ENCODE data around the gene HS2ST1. TPM values are rescaled to one million over a fixed set of nuclear protein-coding genes. Genes with fewer than 3 reads are reported as not detected.
"Not testable (repeated sequence)": the region's sequence is repeated elsewhere in the genome, so short reads cannot be mapped to it uniquely, and the experiment has no call there.

Gene HS2ST1
- total RNA-seq, 4 donors from 2014 or later: 6.3 to 11.7 (median 10.3) TPM

DNA sequence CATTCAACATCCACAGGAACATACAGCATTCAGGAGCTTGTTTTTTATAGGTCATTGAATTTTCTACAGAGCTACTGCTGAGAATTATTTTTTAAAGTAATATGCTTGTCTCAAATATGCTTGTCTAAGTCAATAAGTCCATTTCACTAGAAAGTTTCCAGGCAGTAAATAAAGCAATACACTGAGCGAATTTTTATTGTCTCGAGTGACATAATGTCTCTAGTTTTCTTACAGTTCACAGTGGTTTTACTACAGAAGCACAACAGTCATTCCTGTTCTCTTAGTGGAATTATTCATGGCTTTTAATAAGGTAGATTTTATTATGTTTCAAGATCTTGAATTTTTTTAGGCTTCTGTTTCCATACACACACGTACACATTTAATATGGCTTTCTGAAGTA lies 83.8 kb downstream of the HS2ST1 start:
- Histone ChIP-seq H3K27me3 (no peaks in the 10 kb centered on the region), H3K4me3 (no peak overlapping the region), H3K9me3 (no peaks in the 10 kb centered on the region), H3K36me3 (no peaks in the 10 kb centered on the region), H3K27ac (no peak overlapping the region), H3K4me1 (no peaks in the 10 kb centered on the region)
- DNase-seq (ENCODE audit: low spot score in 2 of 2): no peak
- no peak for TF ChIP-seq POLR2AphosphoS5 (IDR thresholded peaks at IDR 0.05)
- TF ChIP-seq CTCF (IDR thresholded peaks at IDR 0.05): no peak
- TF ChIP-seq EP300 (IDR thresholded peaks at IDR 0.05): no peak
- TF ChIP-seq POLR2A (IDR thresholded peaks at IDR 0.05): no peak
- 90% methylated on average over 3 of the region's 3 CpGs for WGBS

GRCh38 chr1:86998727-86999126 lies 84.3 kb downstream of the HS2ST1 start:
- Histone ChIP-seq H3K9me3 (no peaks in the 10 kb centered on the region), H3K4me3 (no peak overlapping the region)
- TF ChIP-seq EP300 (IDR thresholded peaks at IDR 0.05): no peak
- TF ChIP-seq POLR2AphosphoS5 (IDR thresholded peaks at IDR 0.05): no peak
- TF ChIP-seq CTCF (IDR thresholded peaks at IDR 0.05): no peak
- no peak for TF ChIP-seq POLR2A (IDR thresholded peaks at IDR 0.05)

DNA sequence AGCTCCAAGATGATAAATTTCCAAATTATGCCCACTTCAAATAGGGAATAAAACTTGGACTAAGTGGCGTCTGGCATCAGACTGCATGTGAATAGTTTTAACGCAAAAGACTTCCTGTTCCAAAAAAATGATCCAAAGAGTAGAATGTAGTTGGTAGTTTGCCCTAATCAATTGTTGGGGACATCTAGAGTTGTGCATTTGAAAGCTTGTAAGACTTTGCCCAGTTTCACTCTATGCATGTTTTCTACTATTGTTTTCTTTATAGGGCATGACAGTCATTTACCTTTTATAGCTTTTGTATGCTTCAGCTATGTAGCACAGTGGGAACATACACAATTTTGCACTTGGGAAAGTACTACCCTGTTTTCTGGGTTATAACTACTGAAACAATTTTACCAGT lies 86.0 kb downstream of the HS2ST1 start:
- Histone ChIP-seq H3K27ac (no peak overlapping the region), H3K27me3 (no peaks in the 10 kb centered on the region), H3K9me3 (no peaks in the 10 kb centered on the region), H3K4me3 (no peak overlapping the region), H3K36me3 (no peaks in the 10 kb centered on the region), H3K4me1 (no peaks in the 10 kb centered on the region)
- no peak for DNase-seq (ENCODE audit: low spot score in 2 of 2)
- TF ChIP-seq POLR2AphosphoS5 (IDR thresholded peaks at IDR 0.05) (no peak), POLR2A (IDR thresholded peaks at IDR 0.05) (no peak), CTCF (IDR thresholded peaks at IDR 0.05) (no peak), EP300 (IDR thresholded peaks at IDR 0.05) (no peak)
- 34% methylated on average over 2 of the region's 2 CpGs for WGBS

More at GRCh38 chr1:86998727-86999126, 84.3 kb downstream of the HS2ST1 start:
- DNase-seq (ENCODE audit: low spot score in 2 of 2): no peak
- no peaks in the 10 kb centered on the region for H3K36me3 ChIP-seq
- no peaks in the 10 kb centered on the region for H3K27me3 ChIP-seq
- no peaks in the 10 kb centered on the region for H3K4me1 ChIP-seq
- H3K27ac ChIP-seq: no peak overlapping the region

DNA sequence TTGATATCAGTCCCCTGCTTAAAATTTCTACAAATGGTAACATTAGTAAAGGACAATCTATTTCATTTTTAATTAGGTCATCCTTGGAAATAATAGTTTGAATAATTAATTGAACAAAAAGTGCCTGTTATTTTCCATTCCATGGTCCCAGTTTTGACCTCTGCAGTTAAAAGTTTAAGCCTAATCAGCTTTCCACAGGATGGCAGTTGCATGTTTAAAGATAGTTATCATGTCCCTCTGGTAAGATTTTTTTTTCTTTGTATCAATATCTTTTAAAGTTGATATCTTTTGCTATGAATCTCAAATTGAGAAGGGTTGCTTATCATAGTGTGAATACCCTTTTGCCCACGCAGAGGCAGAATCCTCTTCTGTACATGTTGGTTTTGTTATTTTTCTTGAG lies 90.4 kb downstream of the HS2ST1 start:
- DNase-seq (ENCODE audit: low spot score in 2 of 2): no peak
- Histone ChIP-seq H3K4me1 (no peaks in the 10 kb centered on the region), H3K27me3 (no peaks in the 10 kb centered on the region), H3K27ac (no peak overlapping the region), H3K36me3 (no peaks in the 10 kb centered on the region), H3K4me3 (no peak overlapping the region), H3K9me3 (no peaks in the 10 kb centered on the region)
- TF ChIP-seq CTCF (IDR thresholded peaks at IDR 0.05) (no peak), EP300 (IDR thresholded peaks at IDR 0.05) (no peak), POLR2AphosphoS5 (IDR thresholded peaks at IDR 0.05) (no peak), POLR2A (IDR thresholded peaks at IDR 0.05) (no peak)
- 100% methylated on average over 1 of the region's 1 CpG for WGBS

- H3K9me3 ChIP-seq: peaks cover 4% of the 10 kb centered on the region
- 100% methylated on average over 1 of the region's 1 CpG for WGBS
- H3K4me3 ChIP-seq: no peak overlapping the region
- H3K27me3 ChIP-seq: no peaks in the 10 kb centered on the region
- H3K4me1 ChIP-seq: no peaks in the 10 kb centered on the region
- TF ChIP-seq POLR2A (IDR thresholded peaks at IDR 0.05) (no peak), EP300 (IDR thresholded peaks at IDR 0.05) (no peak), CTCF (IDR thresholded peaks at IDR 0.05) (no peak), POLR2AphosphoS5 (IDR thresholded peaks at IDR 0.05) (no peak)
- no peak for DNase-seq (ENCODE audit: low spot score in 2 of 2)
- no peaks in the 10 kb centered on the region for H3K36me3 ChIP-seq
- H3K27ac ChIP-seq: no peak overlapping the region
Observed at GRCh38 chr1:87007323-87007722, 92.9 kb downstream of the HS2ST1 start.

GRCh38 chr1:87013385-87013784 lies 99.0 kb downstream of the HS2ST1 start:
- H3K27ac ChIP-seq; H3K27me3 ChIP-seq; H3K4me1 ChIP-seq; H3K36me3 ChIP-seq; DNase-seq (ENCODE audit: low spot score in 2 of 2); H3K4me3 ChIP-seq: not testable (repeated sequence)
- peaks cover 14% of the 10 kb centered on the region for H3K9me3 ChIP-seq
